ENCODE data around the gene IL3RA.

Gene IL3RA

DNA sequence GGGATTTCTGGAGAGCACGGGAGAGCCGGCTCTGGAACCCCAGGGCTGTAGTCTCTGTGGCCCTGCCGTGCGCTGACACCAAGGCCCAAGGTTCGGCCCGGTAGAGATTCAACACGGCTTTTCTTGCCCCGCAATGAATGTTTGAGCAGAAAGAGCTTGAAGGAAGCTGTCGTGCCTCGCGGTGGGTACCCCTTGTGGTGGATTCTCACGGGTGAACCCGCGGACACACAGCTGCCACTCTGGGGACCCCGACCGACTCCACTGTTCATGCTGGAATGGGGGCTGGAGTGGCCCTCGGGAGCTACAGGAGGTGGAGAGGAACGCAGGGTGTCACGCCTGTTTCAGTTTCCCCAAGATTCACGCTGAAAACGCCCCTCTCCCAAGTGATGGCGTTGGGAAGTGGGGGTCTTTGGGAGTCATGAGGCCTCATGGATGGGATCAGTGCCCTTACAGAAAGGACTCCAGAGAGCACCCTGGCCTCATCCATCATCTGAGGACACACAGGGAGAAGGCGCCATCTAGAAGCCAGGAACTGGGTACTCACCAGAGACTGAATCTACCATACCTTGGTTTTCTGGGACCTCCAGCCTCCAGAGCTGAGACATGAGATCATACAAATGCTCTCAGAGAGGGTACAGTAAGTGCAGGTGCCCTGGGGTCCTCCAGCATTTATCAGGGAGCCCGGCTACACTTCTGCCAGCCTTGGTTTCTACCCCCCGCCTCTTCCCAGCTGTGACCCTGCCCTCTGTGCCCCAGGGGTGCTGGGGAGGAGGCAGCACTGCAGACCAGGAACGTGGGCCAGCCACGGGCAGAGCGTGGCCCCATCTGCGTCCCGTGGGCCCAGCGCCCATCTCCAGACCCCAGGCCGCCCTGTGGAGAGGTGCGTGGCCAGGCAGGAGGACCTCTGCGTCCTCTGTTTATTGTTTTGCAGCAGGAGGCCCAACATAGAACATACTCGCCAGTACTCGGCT lies 49.0 kb downstream of the IL3RA start:
- DNase-seq = no peak

DNA sequence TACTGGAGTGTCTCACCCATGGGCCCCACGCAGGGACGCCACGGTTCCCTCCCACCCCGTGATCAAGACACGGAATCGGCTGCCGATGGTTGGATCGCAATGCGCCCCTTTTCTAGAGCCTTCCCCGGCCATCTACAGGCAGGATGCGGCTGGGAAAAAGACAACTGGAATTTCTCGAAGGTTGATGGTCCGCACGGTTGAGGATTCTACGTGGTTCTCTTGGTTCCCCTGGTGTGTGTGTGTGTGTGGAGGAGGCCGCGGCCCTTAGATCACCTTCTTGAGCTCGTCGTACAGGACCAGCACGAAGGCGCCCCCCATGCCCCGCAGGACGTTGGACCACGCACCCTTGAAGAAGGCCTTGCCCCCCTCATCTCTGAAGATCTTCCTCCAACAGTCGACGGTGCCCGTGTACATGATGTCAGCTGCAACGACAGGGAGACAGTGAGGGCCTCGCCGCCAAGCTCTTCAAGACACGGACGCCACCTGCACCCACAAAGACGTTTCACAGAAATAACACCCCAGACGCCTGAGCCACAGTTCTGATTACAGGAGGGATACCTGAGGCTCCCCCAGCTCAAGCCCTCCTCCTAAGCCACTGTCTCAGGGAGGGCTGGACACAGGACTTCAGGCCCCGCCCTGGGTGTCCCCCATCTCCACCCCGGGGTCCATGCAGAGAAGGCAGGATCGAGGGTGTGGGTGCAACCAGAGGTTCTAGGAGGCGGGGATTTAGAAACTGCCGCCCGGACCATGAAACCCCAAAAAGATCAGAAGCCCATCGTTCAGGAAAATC lies 49.9 kb downstream of the IL3RA start:
- DNase-seq = no peak

DNA sequence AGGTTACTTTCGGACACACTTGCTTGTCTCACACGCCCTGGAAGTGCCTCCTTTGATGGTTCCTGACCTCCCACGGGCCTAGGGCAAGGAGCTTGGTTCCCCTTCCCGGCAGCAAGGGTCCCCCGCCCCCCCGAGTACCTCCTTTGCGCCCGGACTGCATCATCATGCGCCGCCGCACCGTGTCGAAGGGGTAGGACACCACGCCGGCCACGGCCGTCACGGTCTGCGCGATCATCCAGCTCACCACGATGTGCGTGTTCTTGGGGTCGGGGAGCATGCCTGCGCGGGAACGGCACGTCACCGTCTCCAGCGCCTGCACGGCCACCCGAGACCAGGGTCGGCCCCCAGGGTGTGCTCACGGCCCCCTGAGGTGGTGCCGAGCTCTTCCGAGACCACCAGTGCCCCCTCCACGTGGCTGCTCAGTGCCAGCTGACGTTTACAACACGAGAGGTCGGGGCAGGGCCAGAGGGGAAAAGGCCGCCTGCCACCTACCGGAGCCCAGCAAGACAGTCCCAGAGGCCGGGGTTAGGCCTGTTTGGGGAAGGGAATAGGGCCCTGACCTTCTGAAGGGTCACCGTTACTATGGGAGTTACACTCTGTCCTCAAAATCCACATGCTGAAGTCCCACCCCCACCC lies 50.7 kb downstream of the IL3RA start:
- DNase-seq = no peak

DNA sequence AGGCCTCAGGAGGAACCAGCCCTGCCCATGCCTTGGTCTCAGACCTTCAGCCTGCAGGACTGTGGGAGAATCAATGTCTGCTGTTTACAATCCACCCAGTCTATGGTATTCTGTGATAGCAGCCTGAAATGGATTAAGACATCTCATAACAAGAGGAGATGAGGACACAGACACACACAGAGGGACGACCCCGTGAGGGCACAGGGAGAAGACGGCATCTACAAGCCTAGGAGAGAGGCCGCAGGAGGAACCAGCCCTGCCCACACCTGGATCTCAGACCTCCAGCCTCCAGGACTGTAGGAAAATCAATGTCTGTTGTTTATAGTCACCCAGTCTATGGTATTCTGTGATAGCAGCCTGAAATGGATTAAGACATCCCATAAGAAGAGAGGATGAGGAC lies 52.1 kb downstream of the IL3RA start:
- no peak for DNase-seq

DNA sequence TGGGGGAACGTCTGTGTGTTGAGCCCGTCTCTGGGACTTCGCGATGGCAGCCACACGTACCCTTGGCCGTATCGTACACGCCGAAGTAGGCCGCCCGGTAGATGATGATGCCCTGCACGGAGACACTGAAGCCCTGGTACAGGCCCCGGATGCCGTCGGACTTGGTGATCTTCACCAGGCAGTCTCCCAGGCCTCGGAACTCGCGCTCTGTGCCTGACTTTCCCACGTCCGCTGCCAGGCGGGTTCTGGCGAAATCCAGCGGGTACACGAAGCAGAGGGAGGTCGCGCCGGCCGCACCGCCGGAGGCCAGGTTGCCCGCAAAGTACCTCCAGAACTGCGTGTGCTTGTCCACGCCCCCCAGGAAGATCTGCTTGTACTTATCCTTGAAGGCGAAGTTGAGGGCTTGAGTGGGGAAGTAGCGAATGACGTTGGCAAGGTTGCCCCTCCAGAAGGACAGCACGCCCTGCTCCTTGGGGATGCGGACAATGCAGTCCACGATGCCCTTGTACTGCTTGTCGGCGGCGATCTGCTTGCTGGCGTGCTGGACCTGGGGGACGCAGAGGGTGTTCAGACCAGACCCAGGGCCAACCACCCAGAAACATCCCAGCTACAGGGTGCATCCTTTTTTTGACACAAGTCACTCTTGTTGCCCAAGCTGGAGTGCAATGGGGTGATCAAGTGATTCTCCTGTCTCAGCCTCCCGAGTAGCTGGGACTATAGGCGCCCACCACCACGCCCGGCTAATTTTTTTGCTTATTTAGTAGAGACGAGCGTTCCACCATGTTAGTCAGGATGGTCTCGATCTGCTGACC lies 52.8 kb downstream of the IL3RA start:
- no peak for DNase-seq

DNA sequence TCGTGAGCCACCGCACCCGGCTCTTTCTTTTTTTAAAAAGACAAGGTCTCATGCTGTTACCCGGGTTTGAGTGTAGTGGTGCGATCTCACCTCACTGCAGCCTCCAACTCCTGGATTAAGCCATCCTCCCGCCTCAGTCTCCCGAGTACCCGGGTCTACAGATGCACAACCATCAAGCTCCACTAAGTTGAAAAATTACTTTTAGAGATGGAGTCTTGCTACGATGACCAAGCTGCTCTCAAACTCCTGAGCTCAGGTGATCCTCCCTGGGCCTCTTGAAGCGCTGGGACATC lies 53.4 kb downstream of the IL3RA start:
- no peak for DNase-seq

DNA sequence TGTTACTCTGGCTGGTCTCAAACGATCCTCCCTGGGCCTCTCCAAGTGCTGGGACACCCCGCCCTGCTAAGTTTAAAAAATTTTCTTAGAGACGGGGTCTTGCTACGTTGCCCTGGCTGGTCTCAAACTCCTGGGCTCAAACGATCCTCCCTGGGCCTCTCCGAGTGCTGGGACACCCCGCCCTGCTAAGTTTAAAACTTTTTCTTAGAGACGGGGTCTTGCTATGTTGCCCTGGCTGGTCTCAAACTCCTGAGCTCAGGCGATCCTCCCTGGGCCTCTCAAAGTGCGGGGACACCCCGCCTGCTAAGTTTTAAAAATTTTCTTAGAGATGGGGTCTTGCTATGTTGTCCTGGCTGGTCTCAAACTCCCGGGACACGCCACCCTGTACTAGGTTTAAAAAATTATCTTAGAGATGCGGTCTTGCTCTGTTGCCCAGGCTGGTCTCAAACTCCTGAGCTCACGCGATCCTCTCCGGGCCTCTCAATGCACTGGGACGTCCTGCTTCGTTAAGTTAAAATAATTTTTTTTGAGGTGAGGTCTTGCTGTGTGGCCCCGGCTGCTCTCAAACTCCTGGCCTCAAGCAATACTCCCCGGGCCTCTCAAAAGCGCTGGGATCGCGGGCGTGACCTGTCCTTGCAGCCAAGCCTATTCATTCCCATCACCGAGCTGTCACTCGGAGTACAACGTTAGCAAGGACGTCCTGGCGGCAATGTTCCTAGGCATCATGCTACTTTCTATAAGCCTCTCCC lies 54.2 kb downstream of the IL3RA start:
- no peak for DNase-seq

DNA sequence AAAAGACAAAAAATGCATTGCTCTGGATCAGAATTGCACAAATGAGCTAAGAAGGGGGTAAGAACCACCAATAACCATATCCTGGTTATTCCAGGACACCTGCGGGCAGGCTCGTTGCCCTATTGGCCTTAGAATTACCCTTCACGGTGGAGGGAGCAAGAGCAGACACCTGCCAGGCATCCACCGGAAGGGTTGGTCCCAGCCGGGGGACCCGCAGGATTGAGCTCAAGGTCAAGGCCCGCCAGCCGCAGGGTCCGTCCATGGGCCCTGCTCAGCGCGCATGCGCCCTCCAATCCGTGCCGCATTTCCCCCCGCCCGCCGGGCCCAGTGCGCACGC lies 54.8 kb downstream of the IL3RA start:
- no peak for DNase-seq

DNA sequence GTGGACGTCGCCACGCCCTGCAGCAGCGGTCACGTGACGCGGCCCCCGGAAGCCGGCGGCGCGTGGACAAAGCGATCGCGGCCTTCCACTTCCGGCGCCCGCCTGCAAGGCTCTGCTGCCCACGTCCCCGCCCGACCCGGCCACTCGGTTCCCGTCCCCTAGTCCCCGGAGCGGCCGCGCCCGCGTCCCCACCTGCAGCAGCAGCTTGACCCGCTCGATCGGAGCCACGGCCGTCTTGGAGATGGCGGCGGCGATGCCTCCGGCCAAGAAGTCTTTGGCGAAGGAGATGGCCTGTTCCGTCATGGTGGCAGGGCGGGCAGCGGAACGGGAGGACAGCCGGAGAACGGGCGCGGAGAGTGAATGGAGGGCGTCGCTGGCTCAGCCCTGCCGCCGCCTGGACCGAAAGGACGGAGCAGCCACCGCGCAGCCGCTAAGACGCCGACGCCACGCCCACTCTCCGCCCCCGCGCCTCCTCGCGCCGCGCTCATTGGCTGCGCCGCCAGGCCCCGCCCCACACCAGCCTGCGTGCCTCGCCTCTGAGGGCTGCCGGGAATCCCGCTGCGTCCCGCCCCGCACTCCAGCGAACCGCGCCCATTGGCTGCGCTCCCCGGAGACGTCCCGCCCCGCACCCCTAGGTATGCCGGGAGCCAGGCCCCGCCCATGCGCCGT lies 55.3 kb downstream of the IL3RA start, which contains the start of gene SLC25A6:
SLC25A6 (minus strand) TSS at position 407 of the 669 bp plus-strand sequence; CDS start at position 303, 104 bp downstream.
- no peak for DNase-seq

DNA sequence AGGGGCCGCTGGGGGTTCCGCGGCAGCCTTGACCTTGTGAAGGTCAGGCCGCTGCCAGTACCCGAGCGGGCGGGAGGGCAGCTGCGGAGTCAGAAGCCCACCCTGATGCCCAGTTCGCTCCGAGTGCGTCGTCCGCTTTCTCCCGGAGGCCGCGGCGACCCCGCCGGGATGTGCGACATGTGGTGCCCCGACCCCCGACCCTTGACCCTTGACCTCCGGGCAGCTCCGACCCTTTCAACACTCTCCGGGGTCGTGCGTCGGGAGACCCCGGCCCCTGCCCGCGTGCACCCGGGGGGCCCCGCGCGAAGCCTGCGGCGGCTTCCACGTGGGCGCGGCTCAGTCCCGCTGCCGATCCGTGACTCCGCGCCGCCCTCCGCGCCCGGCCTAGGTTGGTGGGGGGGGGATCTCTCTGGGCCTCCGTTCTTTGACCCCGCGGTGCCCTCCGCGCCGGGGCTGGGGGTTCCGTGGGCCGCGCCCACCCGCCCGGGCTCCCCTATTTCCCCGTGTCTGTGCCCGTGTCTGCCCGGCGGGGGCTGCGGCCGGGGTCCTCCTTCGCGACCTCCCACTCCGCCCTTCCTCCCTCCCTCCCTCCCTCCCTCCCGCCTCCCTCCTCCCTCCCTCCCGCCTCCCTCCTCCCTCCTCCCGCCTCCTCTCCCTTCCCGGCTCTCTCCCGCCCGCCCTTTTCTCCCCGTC lies 55.9 kb downstream of the IL3RA start:
- no peak for DNase-seq

DNA sequence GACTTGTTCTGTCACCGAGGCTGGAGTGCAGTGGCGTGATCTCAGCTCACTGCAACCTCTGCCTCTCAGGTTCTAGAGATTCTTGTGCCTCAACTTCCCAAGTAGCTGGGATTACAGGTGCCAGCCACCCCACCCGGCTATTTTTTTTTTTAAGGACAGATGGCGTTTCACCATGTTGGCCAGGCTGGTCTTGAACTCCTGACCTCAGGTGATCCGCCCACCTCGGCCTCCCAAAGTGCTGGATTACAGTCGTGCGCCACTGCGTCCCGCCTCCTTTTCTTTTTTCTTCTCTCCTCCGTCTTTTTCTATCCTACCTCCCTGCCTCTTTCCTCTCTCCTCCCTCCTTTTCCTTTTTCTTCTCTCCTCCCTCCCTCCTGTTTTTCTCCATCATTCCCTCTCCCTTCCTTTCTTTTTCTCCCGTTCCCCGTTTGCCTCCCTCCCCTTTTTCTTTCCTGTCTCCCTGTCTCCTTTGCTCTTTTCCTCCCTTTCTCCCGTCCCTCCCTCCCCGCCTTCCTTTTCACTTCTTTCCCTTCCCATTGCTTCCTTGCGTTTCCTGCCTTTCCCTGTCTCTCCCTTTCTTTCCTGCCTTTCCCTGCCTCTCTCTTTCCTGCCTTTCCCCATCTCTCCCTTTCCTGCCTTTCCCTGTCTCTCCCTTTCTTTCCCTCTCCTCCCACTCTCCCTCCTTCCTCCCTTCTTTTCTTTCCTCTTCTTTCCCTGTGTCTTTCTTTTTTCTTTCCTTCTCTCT lies 57.5 kb downstream of the IL3RA start:
- no peak for DNase-seq

DNA sequence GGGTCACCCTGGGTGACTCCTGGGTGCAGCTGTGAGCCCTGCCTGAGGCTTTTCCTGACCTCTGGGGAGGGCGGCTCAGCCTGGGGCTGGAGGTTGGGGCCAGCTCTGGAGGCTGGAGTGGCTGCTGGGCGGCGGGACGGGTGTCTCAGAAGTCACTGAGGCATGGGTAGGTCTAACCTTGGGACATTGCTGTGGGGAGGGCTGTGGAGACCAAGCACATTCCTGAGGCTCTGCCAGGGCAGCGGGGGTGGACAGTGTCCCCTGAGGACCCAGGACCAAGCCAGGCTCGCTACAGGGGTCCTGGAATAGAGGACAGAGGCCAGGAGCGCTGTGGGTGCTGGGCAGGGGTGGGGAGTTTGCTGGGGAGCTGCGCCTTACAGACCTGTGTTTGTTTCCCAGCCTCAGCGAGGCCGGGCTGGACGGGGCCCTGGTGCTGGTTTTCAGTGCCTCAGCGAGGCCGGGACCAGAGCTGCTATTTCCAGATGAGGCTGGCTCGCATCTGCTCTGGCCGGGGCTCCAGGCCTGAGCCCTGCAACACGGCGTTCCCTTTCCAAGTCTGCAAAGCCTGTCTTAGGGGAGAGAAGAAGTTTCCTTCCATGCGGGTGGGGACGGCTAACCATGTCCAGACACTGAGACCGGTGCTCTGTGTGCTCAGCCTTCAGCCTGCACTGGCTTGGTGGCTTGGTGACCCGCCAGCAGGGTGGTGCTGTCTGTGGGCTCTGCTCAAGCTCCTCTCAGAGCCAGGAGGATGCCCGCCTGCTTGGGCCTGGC lies 58.3 kb downstream of the IL3RA start:
- DNase-seq = no peak

DNA sequence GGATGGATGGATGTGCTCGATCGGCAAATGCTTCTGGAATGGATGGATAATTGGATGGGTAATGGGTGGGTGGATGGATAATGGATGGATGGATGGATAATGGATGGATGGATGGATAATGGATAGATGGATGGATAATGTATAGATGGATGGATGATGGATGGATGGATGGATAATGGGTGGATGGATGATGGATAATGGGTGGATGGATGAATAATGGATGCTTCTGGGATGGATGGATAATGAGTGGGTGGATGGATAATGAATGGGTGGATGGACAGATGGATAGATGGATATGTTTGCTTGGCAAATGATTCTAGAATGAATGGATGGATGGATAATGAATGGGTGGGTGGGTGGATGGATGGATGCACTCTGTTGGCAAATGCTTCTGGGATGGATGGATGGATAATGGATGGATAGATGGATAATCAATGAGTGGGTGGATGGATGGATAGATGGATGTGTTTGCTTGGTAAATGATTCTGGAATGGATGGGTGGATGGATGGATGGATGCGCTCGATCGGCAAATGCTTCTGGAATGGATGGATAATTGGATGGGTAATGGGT lies 59.1 kb downstream of the IL3RA start:
- no peak for DNase-seq

DNA sequence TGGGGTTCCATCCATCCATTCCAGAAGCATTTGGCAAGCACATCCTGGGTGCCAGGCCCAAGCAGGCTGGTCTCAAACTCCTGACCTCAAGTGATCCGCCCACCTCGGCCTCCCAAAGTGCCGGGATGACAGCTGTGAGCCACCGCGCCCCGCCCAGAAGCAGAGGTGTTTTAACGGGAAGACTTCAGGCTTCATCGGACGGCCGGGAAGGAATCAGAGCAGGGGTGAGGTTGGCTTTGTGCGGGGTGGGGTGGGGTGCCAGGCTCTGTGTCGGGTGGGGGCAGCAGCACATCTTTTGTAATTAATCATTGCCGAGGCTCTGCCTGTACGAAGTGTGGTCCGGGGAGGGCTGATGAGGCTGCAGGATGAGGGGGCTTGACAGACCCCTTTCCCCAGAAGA lies 60.4 kb downstream of the IL3RA start:
- DNase-seq = no peak

DNA sequence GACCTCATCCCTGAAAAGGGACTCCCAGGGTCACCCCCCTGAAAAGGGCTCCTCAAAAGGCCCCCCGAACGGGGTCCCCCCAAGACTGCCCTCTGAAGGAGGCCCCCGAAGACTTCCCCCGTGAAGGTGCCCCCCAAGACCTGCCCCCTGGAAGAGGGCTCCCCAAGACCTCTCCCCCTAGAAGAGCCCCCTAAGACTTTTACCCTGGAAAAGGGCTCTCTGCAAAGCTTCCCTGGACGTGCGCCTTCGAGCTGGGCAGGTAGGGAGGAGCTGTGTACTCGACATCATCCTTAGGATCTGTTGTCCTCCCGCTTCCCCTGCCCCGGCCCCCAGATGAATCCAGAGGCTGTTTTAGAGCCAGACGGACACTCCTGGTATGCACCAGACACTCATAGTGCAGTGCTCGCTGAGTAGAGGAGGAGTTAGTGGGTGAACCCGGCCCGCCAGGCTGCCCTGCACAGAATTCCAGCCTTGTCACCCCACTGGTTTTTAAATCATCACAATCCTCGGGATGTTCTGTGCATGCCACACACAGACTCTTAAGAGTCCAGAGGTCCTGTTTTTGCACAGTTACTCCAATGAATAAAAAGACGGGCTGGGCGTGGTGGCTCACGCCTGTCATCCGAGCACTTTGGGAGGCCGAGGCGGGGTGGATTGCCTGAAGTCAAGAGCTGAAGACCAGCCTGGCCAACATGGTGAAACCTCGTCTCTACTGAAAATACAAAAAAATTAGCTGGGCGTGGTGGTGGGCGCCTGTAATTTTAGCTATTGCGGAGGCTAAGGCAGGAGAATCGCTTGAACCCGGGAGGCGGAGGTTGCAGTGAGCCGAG lies 61.1 kb downstream of the IL3RA start:
- DNase-seq = no peak

DNA sequence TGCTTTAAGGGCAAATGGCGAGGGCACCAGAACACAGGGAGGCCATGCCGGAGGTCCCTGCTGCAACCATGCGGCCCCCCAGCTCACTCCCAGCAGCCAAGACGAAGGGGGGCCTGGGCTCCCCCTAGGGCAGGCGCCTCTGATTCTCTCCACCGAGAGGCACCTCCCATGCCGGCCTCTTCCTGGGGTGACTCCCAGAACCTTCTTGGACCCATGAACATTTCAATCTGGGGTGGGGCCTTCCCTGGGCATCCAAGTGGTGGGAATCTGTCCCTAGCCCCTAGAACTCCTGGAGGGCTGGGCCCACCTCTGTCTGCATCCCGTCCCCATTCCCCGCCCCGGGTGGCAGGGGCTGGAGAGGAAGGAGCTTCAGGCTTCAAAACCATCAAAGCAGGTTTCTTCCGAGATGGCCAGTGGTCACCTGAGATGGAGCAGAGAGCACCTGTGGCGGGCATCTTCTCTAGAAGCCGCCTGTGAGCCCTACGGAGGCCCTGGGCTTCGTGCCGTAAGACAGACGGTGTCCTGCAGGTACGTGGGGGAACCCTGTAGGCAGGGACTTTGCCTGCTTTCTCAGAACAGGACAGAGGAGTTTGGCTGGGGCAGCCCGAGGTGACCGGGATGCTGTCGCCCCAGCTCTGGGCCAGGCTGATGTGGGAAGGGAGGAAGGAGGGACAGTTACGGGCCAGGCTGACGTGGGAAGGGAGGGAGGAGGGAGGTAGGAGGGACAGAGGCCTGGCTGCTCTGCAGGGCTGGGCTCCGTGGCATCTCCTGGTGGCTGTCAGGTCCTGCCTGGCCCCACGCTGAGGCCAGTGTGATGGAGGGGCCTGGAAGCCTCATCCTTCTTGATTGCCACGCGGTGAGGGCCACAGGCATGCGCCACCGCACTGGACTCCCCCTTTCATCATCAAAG lies 62.1 kb downstream of the IL3RA start:
- no peak for DNase-seq

DNA sequence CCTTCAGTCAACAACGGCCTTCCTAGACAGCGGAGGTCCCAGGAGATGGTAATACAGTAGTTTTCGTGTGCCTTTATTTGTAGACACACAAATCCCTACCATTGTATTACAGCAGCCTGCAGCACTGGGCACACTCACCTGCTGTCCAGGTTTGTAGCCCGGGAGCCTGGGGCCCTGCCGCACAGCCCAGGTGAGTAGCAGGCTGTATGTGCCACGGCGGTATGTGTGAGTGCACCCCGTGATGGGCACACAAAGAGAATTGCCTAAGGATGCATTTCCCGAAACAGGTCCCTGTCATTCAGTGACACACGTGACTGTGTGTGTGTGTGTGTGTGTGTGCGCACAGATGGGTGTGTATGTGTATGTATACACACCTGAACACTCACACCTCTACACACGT lies 63.5 kb downstream of the IL3RA start:
- no peak for DNase-seq
